Mesodermal cell (in vitro differentiated cells): ENCODE measurements around the gene MCFD2.

ENCODE experiments used
- H3K27ac ChIP-seq: 2 replicates; pipeline ENCODE4 v1.7.0; 2013; ENCODE audit warnings: mild to moderate bottlenecking, low read depth, low read length, moderate library complexity; ENCODE audit not compliant: severe bottlenecking
- H3K36me3 ChIP-seq: 2 replicates; pipeline ENCODE4 v1.7.1; 2013; ENCODE audit warnings: mild to moderate bottlenecking, low read length, moderate library complexity; ENCODE audit not compliant: control insufficient read depth, insufficient read depth
- H3K4me1 ChIP-seq: one replicate; pipeline ENCODE4 v1.7.1; 2013; ENCODE audit warnings: mild to moderate bottlenecking, low read length; ENCODE audit not compliant: insufficient read depth, control insufficient read depth, poor library complexity, severe bottlenecking
- H3K4me3 ChIP-seq: 2 replicates; pipeline ENCODE4 v1.7.0; 2013; ENCODE audit warnings: low read length, control low read depth, mild to moderate bottlenecking; ENCODE audit not compliant: insufficient read depth, poor library complexity, severe bottlenecking; ENCODE audit errors: extremely low read depth
- H3K9me3 ChIP-seq: 2 replicates; pipeline ENCODE4 v1.7.1; 2013; ENCODE audit warnings: mild to moderate bottlenecking, low read length, moderate library complexity; ENCODE audit not compliant: control insufficient read depth
- WGBS, 2 experiments: methylation state at CpG; one replicate each; pipeline ENCODE4 v1.1.5; 2013; ENCODE audit warnings: missing lambda C conversion rate in 2 of 2; ENCODE audit not compliant: insufficient coverage in 2 of 2; 5-methylcytosine and 5-hydroxymethylcytosine counted together

Gene MCFD2

GRCh38 chr2:46870051-46870839 is 45.4 kb downstream of the MCFD2 start:
- H3K36me3 ChIP-seq = no peaks in the 10 kb centered on the region
- H3K9me3 ChIP-seq = peaks cover 6% of the 10 kb centered on the region
- no peak overlapping the region for H3K27ac ChIP-seq
- H3K4me1 ChIP-seq = peaks cover 40% of the 10 kb centered on the region
- WGBS, 2 experiments = 92 to 96% methylated on average over 5 to 6 of the region's 8 CpGs
- H3K4me3 ChIP-seq = no peak overlapping the region

GRCh38 chr2:46869621-46870020 is 46.0 kb downstream of the MCFD2 start:
- Histone ChIP-seq H3K27ac (no peak overlapping the region), H3K36me3 (no peaks in the 10 kb centered on the region), H3K9me3 (peaks cover 12% of the 10 kb centered on the region), H3K4me1 (peaks cover 34% of the 10 kb centered on the region), H3K4me3 (no peak overlapping the region)
- WGBS, 2 experiments = 89 to 93% methylated on average over 3 of the region's 3 CpGs

- H3K4me3 ChIP-seq = no peak overlapping the region
- peaks cover 19% of the 10 kb centered on the region for H3K9me3 ChIP-seq
- H3K4me1 ChIP-seq = peaks cover 15% of the 10 kb centered on the region
- 91 to 94% methylated on average over 11 of the region's 11 CpGs for WGBS, 2 experiments
- H3K36me3 ChIP-seq = no peaks in the 10 kb centered on the region
- no peak overlapping the region for H3K27ac ChIP-seq
Measured at GRCh38 chr2:46866770-46867246, 48.8 kb downstream of the MCFD2 start.

- Histone ChIP-seq H3K9me3 (peaks cover 19% of the 10 kb centered on the region), H3K4me3 (no peak overlapping the region), H3K36me3 (no peaks in the 10 kb centered on the region), H3K4me1 (peaks cover 10% of the 10 kb centered on the region), H3K27ac (no peak overlapping the region)
- 88 to 92% methylated on average over 5 of the region's 7 CpGs for WGBS, 2 experiments
Measured at GRCh38 chr2:46865181-46865970, 50.2 kb downstream of the MCFD2 start.

- Histone ChIP-seq H3K4me1 (peaks cover 4% of the 10 kb centered on the region), H3K27ac (no peak overlapping the region), H3K36me3 (no peaks in the 10 kb centered on the region), H3K9me3 (peaks cover 19% of the 10 kb centered on the region), H3K4me3 (no peak overlapping the region)
- 92 to 100% methylated on average over 1 of the region's 1 CpG for WGBS, 2 experiments
Measured at GRCh38 chr2:46863882-46864281, 51.7 kb downstream of the MCFD2 start.

GRCh38 chr2:46862514-46862913 is 53.1 kb downstream of the MCFD2 start:
- no peaks in the 10 kb centered on the region for H3K36me3 ChIP-seq
- H3K27ac ChIP-seq = no peak overlapping the region
- H3K9me3 ChIP-seq = peaks cover 19% of the 10 kb centered on the region
- peaks cover 16% of the 10 kb centered on the region for H3K4me1 ChIP-seq
- WGBS, 2 experiments = 87 to 90% methylated on average over 2 of the region's 2 CpGs
- no peak overlapping the region for H3K4me3 ChIP-seq

GRCh38 chr2:46861916-46862315 is 53.7 kb downstream of the MCFD2 start:
- peaks cover 16% of the 10 kb centered on the region for H3K4me1 ChIP-seq

GRCh38 chr2:46859482-46859881 is 56.1 kb downstream of the MCFD2 start:
- peaks cover 5% of the 10 kb centered on the region for H3K9me3 ChIP-seq
- no peak overlapping the region for H3K4me3 ChIP-seq
- H3K27ac ChIP-seq = no peak overlapping the region
- WGBS, 2 experiments = 87 to 90% methylated on average over 6 to 9 of the region's 9 CpGs
- no peaks in the 10 kb centered on the region for H3K36me3 ChIP-seq
- H3K4me1 ChIP-seq = peaks cover 32% of the 10 kb centered on the region

More at GRCh38 chr2:46861916-46862315, 53.7 kb downstream of the MCFD2 start:
- peaks cover 19% of the 10 kb centered on the region for H3K9me3 ChIP-seq
- 85 to 94% methylated on average over 2 to 5 of the region's 6 CpGs for WGBS, 2 experiments
- H3K36me3 ChIP-seq = no peaks in the 10 kb centered on the region
- H3K4me3 ChIP-seq = no peak overlapping the region
- no peak overlapping the region for H3K27ac ChIP-seq

GRCh38 chr2:46858702-46859090 is 56.9 kb downstream of the MCFD2 start:
- 90 to 96% methylated on average over 2 to 3 of the region's 4 CpGs for WGBS, 2 experiments
- no peak overlapping the region for H3K27ac ChIP-seq

GRCh38 chr2:46857871-46858701 is 57.5 kb downstream of the MCFD2 start:
- H3K36me3 ChIP-seq = no peaks in the 10 kb centered on the region
- 94 to 95% methylated on average over 9 to 13 of the region's 13 CpGs for WGBS, 2 experiments
- H3K9me3 ChIP-seq = peaks cover 1% of the 10 kb centered on the region
- peaks cover 38% of the 10 kb centered on the region for H3K4me1 ChIP-seq
- H3K27ac ChIP-seq = peak overlapping the region; percentile 39
- H3K4me3 ChIP-seq = no peak overlapping the region

More at GRCh38 chr2:46858702-46859090, 56.9 kb downstream of the MCFD2 start:
- H3K4me3 ChIP-seq = no peak overlapping the region
- no peaks in the 10 kb centered on the region for H3K9me3 ChIP-seq
- no peaks in the 10 kb centered on the region for H3K36me3 ChIP-seq
- H3K4me1 ChIP-seq = peaks cover 38% of the 10 kb centered on the region
